Measurements from ENCODE around the gene TTBK1.

DNA sequence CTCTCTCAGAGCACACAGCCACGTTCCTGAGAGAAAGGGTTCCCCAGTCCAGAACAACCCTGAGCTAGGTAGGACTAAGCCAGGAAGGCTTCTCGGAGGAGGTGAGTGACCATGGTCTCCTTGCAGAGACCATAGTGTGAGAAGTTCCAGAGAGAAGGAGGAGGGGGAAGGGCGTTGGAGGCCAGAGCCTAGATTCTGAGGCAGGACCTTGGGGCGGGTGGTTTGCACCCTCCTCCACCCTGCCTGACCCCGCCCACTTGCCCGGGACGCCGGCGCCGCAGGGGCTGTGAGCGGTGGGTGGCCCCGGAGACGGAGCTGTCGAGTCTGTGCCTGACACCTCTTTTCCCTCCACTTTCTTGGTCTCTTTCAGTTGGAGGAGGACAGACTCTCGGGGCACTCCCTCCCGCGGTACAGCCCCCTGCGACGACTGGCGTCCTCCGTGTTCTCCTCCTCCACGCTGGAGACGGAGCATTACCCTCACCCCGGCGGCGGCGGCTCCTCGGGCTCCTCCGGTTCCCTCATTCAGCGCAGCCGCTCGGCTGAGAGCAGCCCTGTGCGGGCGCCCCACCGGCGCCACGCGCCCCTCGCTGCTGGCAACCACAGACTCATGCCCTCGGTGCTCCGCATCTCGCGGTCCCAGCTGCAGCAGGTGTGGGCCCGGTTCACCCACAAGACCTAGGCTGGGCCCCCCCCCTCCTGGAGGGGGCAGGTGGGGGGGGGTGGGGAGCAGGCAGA, 26.2 kb downstream of the TTBK1 start:
- TF ChIP-seq POLR2A (IDR thresholded peaks at IDR 0.05; ENCODE audit: low read depth, low read length) (no peak), POLR2AphosphoS5 (IDR thresholded peaks at IDR 0.05; ENCODE audit: low read depth, low read length) (no peak)

All from GM12892 (cell line).